ENCODE measurements around the gene CLPSL2.

CLPSL2 gene

DNA sequence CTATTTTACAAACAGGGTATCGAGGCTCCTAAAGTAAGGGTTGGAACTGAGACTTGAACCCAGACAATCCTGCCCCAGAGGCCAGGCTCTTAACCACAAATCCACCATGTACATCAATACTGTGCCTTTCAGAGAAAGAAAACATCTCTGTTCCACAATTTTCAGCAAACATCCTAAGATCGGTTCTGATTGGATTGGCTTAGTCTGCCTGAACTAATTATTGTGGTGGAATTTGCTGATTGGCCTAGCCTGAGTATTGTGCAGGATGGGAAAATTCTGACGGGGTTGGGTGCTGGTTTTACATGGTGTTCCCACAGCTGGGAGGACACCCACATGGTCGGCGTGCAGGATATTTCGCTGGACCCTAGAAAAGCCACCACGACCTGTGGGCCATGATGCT, 4.3 kb downstream of the CLPSL2 start, which contains the start of gene CLPSL1:
Gene CLPSL1, plus strand, starts transcription at position 301 of the 400 bp plus-strand sequence. Its CDS starts 92 bp downstream, at position 393.
- Histone ChIP-seq H3K4me3 (ENCODE audit: low read depth, low read length, poor library complexity, severe bottlenecking) (no peak within 1 kb of the TSS), H3K9me2 (ENCODE audit: low read depth, low read length) (no peaks in the 10 kb centered on the region), H3K27me3 (ENCODE audit: insufficient read depth, low read length) (no peaks in the 10 kb centered on the region), H3F3A (ENCODE audit: insufficient read depth, low read length) (no peaks in the 10 kb centered on the region), H3K27ac (ENCODE audit: low read depth, low read length, poor library complexity, severe bottlenecking) (no peak within 1 kb of the TSS), H3K9me3 (ENCODE audit: low read length) (no peaks in the 10 kb centered on the region), H3K79me2 (ENCODE audit: insufficient read depth, low read length) (no peaks in the 10 kb centered on the region), H4K20me1 (ENCODE audit: insufficient read depth, low read length) (no peaks in the 10 kb centered on the region), H3K36me3 (ENCODE audit: insufficient read depth, low read length) (no peaks in the 10 kb centered on the region), H3K4me2 (ENCODE audit: low read length) (no peak within 1 kb of the TSS), H2AFZ (ENCODE audit: low read length) (no peak within 1 kb of the TSS), H3K4me1 (ENCODE audit: insufficient read depth, low read length, severe bottlenecking) (peaks cover 8% of the 10 kb centered on the region), H3K9ac (ENCODE audit: low read length) (no peak within 1 kb of the TSS)
- no peak for TF ChIP-seq EZH2 (IDR thresholded peaks at IDR 0.05; ENCODE audit: borderline replicate concordance, low read length)
- TF ChIP-seq, protein P1, sequence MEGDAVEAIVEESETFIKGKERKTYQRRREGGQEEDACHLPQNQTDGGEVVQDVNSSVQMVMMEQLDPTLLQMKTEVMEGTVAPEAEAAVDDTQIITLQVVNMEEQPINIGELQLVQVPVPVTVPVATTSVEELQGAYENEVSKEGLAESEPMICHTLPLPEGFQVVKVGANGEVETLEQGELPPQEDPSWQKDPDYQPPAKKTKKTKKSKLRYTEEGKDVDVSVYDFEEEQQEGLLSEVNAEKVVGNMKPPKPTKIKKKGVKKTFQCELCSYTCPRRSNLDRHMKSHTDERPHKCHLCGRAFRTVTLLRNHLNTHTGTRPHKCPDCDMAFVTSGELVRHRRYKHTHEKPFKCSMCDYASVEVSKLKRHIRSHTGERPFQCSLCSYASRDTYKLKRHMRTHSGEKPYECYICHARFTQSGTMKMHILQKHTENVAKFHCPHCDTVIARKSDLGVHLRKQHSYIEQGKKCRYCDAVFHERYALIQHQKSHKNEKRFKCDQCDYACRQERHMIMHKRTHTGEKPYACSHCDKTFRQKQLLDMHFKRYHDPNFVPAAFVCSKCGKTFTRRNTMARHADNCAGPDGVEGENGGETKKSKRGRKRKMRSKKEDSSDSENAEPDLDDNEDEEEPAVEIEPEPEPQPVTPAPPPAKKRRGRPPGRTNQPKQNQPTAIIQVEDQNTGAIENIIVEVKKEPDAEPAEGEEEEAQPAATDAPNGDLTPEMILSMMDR (IDR thresholded peaks at IDR 0.05; ENCODE audit: low read length): no peak

DNA sequence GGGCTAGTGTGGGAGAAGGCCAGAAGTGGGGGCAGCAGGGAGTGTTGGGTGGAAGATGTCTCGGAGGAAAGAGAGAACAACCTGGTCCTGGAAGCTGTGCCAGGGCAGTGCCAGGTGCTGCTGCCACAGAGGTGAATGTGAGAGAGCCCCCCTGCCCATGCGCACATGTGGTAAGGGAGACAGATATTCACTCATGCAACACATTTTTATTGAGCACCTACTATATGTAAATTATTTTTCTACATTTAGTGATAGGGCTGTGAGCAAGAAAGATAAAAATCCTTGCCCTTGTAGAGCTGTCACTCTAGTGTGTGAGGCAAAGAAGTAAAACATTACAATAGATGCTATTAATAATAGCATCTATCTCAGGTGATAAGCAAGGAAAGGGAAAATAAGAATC, 4.9 kb downstream of the CLPSL2 start:
- H3K4me1 ChIP-seq (ENCODE audit: insufficient read depth, low read length, severe bottlenecking): peaks cover 7% of the 10 kb centered on the region
- H3K9me2 ChIP-seq (ENCODE audit: low read depth, low read length): no peaks in the 10 kb centered on the region
- no peaks in the 10 kb centered on the region for H3K27me3 ChIP-seq (ENCODE audit: insufficient read depth, low read length)
- no peak overlapping the region for H3K27ac ChIP-seq (ENCODE audit: low read depth, low read length, poor library complexity, severe bottlenecking)
- no peak overlapping the region for H3K4me2 ChIP-seq (ENCODE audit: low read length)
- TF ChIP-seq EZH2 (IDR thresholded peaks at IDR 0.05; ENCODE audit: borderline replicate concordance, low read length): no peak
- TF ChIP-seq, protein P1 (IDR thresholded peaks at IDR 0.05; ENCODE audit: low read length): no peak
- no peaks in the 10 kb centered on the region for H3F3A ChIP-seq (ENCODE audit: insufficient read depth, low read length)
- H3K36me3 ChIP-seq (ENCODE audit: insufficient read depth, low read length): no peaks in the 10 kb centered on the region
- H2AFZ ChIP-seq (ENCODE audit: low read length): no peak overlapping the region
- H4K20me1 ChIP-seq (ENCODE audit: insufficient read depth, low read length): no peaks in the 10 kb centered on the region
- H3K79me2 ChIP-seq (ENCODE audit: insufficient read depth, low read length): no peaks in the 10 kb centered on the region
- H3K9ac ChIP-seq (ENCODE audit: low read length): no peak overlapping the region
- H3K9me3 ChIP-seq (ENCODE audit: low read length): no peaks in the 10 kb centered on the region
- H3K4me3 ChIP-seq (ENCODE audit: low read depth, low read length, poor library complexity, severe bottlenecking): no peak overlapping the region

DNA sequence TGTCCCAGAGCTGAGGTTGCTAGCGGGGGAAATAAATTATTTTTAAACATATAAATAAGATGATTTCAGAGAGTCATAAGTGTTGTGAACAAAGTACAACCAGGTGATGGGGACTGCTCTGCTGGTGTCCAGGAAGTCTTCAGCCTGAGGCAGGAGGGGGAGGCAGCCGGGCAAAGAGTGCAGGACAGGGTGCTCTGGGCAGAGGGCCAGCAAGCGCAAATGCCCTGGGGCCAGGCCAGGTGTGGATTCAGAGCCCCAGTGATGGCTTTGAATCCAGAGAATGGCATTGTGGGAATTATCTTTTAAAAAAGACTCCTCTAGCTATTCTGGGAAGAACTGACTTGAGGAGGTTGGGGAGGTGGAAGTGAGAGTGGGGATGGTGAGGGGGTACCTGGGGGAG, 6.0 kb downstream of the CLPSL2 start:
- Histone ChIP-seq H3K9me3 (ENCODE audit: low read length) (no peaks in the 10 kb centered on the region), H2AFZ (ENCODE audit: low read length) (no peak overlapping the region), H4K20me1 (ENCODE audit: insufficient read depth, low read length) (no peaks in the 10 kb centered on the region), H3K9me2 (ENCODE audit: low read depth, low read length) (no peaks in the 10 kb centered on the region), H3K9ac (ENCODE audit: low read length) (no peak overlapping the region), H3K27ac (ENCODE audit: low read depth, low read length, poor library complexity, severe bottlenecking) (no peak overlapping the region), H3K4me3 (ENCODE audit: low read depth, low read length, poor library complexity, severe bottlenecking) (no peak overlapping the region), H3K36me3 (ENCODE audit: insufficient read depth, low read length) (no peaks in the 10 kb centered on the region), H3K4me1 (ENCODE audit: insufficient read depth, low read length, severe bottlenecking) (no peaks in the 10 kb centered on the region), H3K27me3 (ENCODE audit: insufficient read depth, low read length) (no peaks in the 10 kb centered on the region), H3K79me2 (ENCODE audit: insufficient read depth, low read length) (no peaks in the 10 kb centered on the region), H3F3A (ENCODE audit: insufficient read depth, low read length) (no peaks in the 10 kb centered on the region), H3K4me2 (ENCODE audit: low read length) (no peak overlapping the region)
- TF ChIP-seq, protein P1 (IDR thresholded peaks at IDR 0.05; ENCODE audit: low read length): no peak
- no peak for TF ChIP-seq EZH2 (IDR thresholded peaks at IDR 0.05; ENCODE audit: borderline replicate concordance, low read length)
